ENCODE data around the gene TYRO3. TPM values are rescaled to one million over a fixed set of nuclear protein-coding genes. Genes with fewer than 3 reads are reported as not detected.

TYRO3 gene
- total RNA-seq, 1 donor from 2014 or later: 6.1 TPM

DNA sequence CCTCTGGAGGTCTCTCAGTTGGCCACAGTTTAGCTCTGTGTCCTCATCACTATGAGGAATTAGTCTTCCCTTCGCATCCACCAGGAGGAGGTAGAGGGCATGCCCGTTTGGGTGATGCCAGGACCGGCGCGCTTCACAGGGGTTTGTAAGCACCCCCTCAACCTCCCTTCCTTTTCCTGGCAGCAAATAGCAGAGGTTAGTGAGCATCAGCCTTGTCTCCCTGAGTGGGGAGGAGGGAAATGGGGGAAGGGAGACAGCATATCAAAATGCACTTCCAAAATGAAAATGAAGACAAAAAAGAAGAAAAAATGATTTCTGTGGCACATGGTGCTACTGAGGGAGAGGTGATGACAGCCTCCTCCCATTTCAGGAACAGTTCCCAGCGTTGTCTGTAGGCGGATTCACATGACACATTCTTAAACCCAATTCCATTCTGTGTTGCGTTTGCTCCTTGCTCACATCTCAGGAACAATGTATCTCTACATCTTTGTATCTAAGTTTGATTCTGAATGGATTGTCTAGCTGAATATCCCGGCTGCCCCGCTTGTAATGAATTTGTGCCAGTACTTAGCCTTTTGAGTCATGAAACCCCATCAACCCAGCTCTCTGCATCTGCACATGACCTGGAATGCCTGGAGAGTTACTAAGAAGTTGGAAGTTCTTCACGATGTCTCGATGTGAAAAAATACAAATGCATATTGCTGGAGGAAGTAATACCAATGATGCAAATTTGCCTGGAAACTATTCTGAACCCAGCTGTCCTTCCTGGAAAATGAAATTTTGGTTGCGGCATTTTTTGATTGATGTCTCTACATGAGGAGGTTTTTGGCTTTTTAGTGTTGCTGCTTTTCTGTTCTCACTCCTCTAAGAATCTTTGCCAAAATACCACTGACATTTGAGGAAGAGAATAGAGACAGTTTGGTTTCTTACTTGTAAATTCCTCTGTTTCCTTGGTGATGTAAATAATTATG lies 45.2 kb downstream of the TYRO3 start:
- peak; percentile 53 for DNase-seq (ENCODE audit: low read depth)

DNA sequence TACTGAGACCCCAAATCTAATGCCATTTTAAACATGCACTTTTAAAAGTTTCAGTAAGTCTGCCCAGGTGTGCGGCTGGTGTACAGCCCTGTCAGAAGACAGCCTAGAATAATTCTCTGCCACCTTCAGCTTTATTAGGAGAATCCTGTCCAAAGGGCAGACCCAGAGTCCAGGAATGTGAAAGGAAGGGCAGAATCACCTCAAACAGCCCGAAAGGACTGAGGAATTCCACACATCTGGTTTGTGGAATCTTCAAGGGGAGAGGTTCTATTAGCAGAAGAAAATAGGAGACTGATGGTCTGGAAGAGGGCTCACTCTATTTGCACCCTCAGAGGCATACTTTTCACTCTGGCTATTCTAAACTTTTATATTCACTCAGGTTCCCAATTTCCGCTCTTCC lies 46.6 kb downstream of the TYRO3 start:
- DNase-seq (ENCODE audit: low read depth): no peak

DNA sequence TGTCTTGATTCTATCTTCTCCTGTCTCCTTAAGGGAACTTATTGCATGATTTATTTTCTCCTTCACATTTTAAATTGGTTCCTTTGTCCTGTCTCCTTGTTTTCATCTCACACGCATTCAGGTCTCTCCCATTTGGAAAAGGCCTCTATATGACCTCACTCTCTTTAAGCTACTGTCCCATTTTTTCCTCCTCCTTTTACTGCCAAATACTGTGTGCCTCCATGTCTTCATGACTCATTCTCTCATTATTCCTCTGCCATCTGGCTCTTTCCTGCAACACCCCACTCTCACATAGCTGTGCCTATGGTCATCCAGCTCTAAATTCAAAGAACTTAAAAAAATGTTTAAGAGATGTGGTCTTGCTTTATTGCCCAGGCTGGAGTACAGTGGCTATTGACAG lies 48.0 kb downstream of the TYRO3 start:
- DNase-seq (ENCODE audit: low read depth): peak; percentile 82

- no peak for DNase-seq (ENCODE audit: low read depth)
Observed at GRCh38 chr15:41609123-41609522, 50.1 kb downstream of the TYRO3 start.

DNA sequence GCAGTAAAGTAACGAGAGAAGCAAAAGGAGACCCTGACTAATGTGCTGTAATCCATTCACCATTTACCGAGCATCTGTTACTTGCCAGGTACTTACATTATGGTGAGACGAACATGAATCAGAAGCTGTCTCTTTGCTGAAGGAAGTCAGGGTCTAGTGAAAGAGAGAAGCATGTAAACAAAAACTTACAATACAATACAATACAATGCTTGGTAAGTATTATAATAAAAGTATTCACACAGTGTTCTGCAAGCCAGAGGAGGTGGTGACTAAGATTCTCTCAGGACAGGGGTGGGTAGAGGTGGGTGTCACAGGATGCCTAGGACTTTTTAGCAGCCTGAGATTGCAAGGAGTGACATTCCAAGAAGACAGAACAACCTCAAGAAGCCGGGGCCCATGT lies 51.0 kb downstream of the TYRO3 start:
- no peak for DNase-seq (ENCODE audit: low read depth)

GRCh38 chr15:41620536-41621199 lies 61.7 kb downstream of the TYRO3 start:
- DNase-seq (ENCODE audit: low read depth): no peak

DNA sequence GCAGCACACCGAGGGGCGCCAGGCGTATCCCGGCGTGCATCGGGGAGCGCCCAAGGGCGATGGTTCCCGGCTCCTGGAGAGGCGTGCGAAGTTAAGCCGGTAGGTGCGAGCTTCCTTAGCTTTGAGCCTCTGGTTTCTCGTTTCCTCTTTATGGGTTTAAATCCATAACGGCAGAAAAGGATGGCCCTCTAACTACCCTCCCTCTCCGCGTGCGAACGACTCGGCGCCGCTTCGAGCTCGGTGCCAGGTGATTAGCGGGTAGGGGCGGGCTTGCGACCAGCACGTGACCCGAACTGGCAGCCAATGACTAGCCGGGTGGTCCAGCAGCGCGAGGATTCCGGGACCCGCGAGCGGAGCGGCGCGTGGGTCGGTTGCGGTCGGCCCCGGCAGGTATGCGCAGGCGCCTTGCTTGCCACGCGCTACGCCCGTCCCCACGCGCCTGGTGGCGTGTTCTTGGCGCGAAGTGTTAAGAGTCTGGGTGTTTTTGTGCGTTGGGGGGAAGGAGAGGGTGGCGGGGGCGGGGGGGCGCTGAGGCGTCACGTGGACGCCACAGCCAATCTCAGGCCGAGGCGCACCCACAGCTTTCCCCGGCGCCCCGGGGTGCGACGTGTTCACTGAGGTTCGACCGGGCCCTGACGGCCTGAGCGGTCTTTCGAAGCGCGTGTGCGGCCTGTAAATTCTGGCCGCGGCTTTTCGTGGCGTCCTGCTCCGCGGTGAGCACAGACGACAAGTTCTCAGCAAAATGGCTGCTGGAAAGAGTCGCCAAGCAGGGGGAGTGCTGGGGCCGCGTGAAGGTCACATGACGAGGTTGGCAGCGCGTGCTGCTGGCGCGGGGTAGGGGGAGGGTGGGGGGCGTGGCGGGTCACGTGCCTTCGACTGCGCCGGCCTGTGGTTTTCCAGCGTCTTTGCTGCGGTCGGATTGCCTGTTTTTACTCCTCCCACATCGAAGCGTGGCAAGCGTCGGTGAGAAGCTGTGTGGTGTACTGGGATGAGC lies 62.5 kb downstream of the TYRO3 start:
- DNase-seq (ENCODE audit: low read depth): peak; percentile 58

DNA sequence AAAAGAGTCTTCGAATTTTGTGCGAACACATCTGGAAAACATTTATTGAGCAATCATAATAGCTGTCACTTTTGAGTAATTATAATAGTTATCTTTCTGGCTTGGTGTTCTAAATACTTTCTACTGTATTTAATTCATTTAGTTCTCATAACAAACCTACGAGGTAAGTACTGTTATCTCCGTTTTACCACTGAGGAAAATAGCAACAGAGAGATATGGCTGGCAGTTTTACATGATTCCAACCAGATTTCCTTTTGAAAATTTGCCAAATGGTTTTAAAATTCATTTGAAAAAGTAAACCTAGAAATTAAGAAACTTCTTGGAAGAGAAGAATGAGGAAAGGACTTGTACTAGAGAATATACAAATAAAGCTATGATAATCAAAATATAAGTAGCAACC lies 63.9 kb downstream of the TYRO3 start:
- no peak for DNase-seq (ENCODE audit: low read depth)

- no peak for DNase-seq (ENCODE audit: low read depth)
Observed at GRCh38 chr15:41627203-41627602, 68.2 kb downstream of the TYRO3 start.

DNA sequence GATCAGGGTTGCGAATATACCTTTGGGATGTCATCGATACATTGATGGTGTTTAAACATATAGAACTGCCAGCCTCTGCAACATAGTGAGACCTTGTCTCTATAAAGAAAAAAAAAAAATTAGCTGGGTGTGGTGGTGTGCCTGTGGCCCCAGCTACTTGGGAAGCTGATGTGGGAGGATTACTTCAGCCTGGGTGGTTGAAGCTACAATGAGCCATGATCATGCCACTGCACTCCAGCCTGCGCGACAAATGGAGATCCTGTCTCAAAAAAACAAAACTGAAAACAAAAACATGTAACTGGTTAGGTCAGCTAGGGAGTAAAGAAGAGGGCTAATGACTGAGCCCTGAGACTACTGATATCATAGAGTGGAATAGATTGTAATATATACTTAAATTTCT lies 70.5 kb downstream of the TYRO3 start:
- no peak for DNase-seq (ENCODE audit: low read depth)

- DNase-seq (ENCODE audit: low read depth): no peak
Observed at GRCh38 chr15:41629883-41630282, 70.9 kb downstream of the TYRO3 start.

DNA sequence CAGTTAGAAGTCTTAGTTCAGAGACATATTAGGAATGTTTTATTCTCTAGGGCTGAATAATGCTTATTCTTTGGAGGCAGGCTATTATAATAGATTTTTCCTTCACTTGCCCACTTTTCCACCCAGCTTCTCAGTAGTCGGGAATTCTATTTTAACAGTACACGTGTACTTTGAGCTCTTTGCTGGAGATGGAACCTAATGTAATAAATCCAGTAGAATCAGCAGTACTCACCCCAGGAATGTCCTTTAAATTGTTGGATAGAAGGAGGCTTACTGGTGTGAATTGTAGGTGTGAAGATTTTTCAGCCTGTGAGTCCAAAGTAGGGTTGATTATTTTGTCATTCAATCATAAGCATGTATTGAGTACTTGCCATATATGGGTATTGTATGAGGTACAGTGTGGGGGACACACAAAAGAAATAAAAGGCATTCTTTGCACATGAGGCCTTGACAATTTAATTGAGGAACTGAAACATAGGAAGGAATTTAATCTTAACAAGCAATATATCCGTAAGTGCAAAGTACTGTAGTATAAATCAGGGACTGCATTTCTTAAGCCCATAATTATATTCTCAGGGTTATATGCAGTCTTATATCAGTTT lies 71.7 kb downstream of the TYRO3 start:
- no peak for DNase-seq (ENCODE audit: low read depth)

GRCh38 chr15:41631880-41632470 lies 73.0 kb downstream of the TYRO3 start:
- no peak for DNase-seq (ENCODE audit: low read depth)

Other genes starting within 250 kb of the TYRO3 start
- 0.60 and 6.1 TPM in 2 replicates for gene OIP5, start 226.6 kb upstream of the TYRO3 start, total RNA-seq
- gene NUSAP1, start 226.3 kb upstream of the TYRO3 start, total RNA-seq: 7.8 and 53.3 TPM in 2 replicates
- 45.4 and 49.1 TPM in 2 replicates for gene NDUFAF1, start 156.7 kb upstream of the TYRO3 start, total RNA-seq
- 16.1 and 33.2 TPM in 2 replicates for gene RTF1, start 142.1 kb upstream of the TYRO3 start, total RNA-seq
- 4.5 and 9.7 TPM in 2 replicates for gene ITPKA, start 65.3 kb upstream of the TYRO3 start, total RNA-seq
- 0.25 and 1.0 TPM in 2 replicates for gene LTK, start 45.4 kb upstream of the TYRO3 start, total RNA-seq
- gene RPAP1, start 15.0 kb upstream of the TYRO3 start, total RNA-seq: 8.7 and 32.0 TPM in 2 replicates
- gene MGA, start 101.2 kb downstream of the TYRO3 start, total RNA-seq: 21.7 and 74.0 TPM in 2 replicates
- 8.9 and 18.9 TPM in 2 replicates for gene MAPKBP1, start 215.3 kb downstream of the TYRO3 start, total RNA-seq